Measurements from ENCODE around the gene ACTN4.

DNA sequence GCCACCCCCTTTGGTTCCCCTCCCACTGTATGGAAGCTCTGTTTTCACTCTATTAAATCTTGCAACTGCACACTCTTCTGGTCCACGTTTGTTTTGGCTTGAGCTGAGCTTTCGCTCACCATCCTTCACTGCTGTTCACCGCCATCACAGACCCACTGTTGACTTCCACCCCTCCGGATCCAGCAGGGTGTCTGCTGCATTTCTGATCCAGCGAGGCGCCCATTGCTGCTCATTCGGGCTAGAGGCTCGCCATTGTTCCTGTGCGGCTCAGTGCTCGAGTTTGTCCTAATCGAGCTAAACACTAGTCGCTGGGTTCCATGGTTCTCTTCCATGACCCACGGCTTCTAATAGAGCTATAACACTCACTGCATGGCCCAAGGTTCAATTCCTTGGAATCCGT lies 42.7 kb downstream of the ACTN4 start:
- TF ChIP-seq, protein P1, sequence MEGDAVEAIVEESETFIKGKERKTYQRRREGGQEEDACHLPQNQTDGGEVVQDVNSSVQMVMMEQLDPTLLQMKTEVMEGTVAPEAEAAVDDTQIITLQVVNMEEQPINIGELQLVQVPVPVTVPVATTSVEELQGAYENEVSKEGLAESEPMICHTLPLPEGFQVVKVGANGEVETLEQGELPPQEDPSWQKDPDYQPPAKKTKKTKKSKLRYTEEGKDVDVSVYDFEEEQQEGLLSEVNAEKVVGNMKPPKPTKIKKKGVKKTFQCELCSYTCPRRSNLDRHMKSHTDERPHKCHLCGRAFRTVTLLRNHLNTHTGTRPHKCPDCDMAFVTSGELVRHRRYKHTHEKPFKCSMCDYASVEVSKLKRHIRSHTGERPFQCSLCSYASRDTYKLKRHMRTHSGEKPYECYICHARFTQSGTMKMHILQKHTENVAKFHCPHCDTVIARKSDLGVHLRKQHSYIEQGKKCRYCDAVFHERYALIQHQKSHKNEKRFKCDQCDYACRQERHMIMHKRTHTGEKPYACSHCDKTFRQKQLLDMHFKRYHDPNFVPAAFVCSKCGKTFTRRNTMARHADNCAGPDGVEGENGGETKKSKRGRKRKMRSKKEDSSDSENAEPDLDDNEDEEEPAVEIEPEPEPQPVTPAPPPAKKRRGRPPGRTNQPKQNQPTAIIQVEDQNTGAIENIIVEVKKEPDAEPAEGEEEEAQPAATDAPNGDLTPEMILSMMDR (IDR thresholded peaks at IDR 0.05): no peak
- TF ChIP-seq EP300 (IDR thresholded peaks at IDR 0.05) (no peak), POLR2A (IDR thresholded peaks at IDR 0.05) (no peak)
